C4-2B (cell line): Measurements from ENCODE around the gene PHACTR4.
"Not testable (repeated sequence)": the region's sequence is repeated elsewhere in the genome, so short reads cannot be mapped to it uniquely, and the experiment has no call there.

Experiments
- H3K27ac ChIP-seq: fragments of 450-650 bp; 2 replicates; pipeline ENCODE4 v1.5.1; 2017
- CTCF ChIP-seq: fragments of 450-650 bp; conservative IDR thresholded peaks from 2 replicates; pipeline ENCODE4 v1.5.1; 2017; ENCODE audit warnings: mild to moderate bottlenecking
- ZFX ChIP-seq: fragments of 450-650 bp; IDR thresholded peaks from 2 replicates; pipeline ENCODE4 v1.6.1; 2017

Gene PHACTR4

GRCh38 chr1:28439320-28439719 is 69.8 kb downstream of the PHACTR4 start:
- no peak overlapping the region for H3K27ac ChIP-seq
- TF ChIP-seq CTCF (no peak), ZFX (no peak)

GRCh38 chr1:28441674-28442073 is 72.1 kb downstream of the PHACTR4 start:
- TF ChIP-seq ZFX (no peak), CTCF (no peak)
- H3K27ac ChIP-seq, result no peak overlapping the region

GRCh38 chr1:28443550-28443949 is 74.0 kb downstream of the PHACTR4 start:
- no peak overlapping the region for H3K27ac ChIP-seq
- TF ChIP-seq CTCF (no peak), ZFX (no peak)

GRCh38 chr1:28447679-28448078 is 78.1 kb downstream of the PHACTR4 start:
- TF ChIP-seq ZFX (no peak), CTCF (no peak)
- H3K27ac ChIP-seq, result no peak overlapping the region

GRCh38 chr1:28448094-28448611 is 78.6 kb downstream of the PHACTR4 start:
- H3K27ac ChIP-seq, result not testable (repeated sequence)

GRCh38 chr1:28449904-28450303 is 80.4 kb downstream of the PHACTR4 start:
- no peak overlapping the region for H3K27ac ChIP-seq
- TF ChIP-seq ZFX (no peak), CTCF (no peak)

- H3K27ac ChIP-seq, result no peak overlapping the region
- TF ChIP-seq ZFX (no peak), CTCF (no peak)
Measured at GRCh38 chr1:28450561-28450960, 81.0 kb downstream of the PHACTR4 start.

GRCh38 chr1:28451011-28451410 is 81.5 kb downstream of the PHACTR4 start:
- no peak overlapping the region for H3K27ac ChIP-seq
- TF ChIP-seq ZFX (no peak), CTCF (no peak)
